22Rv1 (cell line): Measurements from ENCODE around the gene USP20.

Experiments used
- ZFX ChIP-seq: fragments of 450-650 bp; IDR thresholded peaks from 2 replicates; pipeline ENCODE4 v1.6.1; 2017; ENCODE audit warnings: antibody characterized with exemption, borderline replicate concordance
- TF ChIP-seq, protein P1 (sequence below): fragments of 450-650 bp; IDR thresholded peaks from 2 replicates; pipeline ENCODE4 v1.5.1; 2017; ENCODE audit warnings: mild to moderate bottlenecking

DNA sequence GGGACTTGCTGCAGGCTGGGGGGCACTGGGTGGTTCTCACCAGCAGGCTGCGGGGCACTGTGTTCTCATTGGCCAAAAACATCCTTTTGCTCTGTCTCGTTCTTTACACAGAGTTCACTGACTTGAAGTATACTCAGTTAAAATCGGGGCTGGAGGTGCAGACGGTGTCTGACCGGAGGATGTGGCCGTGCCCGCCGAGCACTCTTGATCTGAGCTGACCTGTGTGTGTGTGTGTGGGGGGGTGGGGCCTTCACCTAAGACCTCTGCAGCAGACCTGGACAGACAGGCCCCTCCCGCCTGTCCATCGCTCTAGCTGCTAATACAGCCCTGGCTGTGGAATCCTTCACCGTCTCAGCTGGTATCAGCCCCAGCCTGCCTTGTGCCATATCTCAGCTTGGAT is 25.1 kb upstream of the USP20 start:
- TF ChIP-seq, protein P1, sequence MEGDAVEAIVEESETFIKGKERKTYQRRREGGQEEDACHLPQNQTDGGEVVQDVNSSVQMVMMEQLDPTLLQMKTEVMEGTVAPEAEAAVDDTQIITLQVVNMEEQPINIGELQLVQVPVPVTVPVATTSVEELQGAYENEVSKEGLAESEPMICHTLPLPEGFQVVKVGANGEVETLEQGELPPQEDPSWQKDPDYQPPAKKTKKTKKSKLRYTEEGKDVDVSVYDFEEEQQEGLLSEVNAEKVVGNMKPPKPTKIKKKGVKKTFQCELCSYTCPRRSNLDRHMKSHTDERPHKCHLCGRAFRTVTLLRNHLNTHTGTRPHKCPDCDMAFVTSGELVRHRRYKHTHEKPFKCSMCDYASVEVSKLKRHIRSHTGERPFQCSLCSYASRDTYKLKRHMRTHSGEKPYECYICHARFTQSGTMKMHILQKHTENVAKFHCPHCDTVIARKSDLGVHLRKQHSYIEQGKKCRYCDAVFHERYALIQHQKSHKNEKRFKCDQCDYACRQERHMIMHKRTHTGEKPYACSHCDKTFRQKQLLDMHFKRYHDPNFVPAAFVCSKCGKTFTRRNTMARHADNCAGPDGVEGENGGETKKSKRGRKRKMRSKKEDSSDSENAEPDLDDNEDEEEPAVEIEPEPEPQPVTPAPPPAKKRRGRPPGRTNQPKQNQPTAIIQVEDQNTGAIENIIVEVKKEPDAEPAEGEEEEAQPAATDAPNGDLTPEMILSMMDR = no peak
- no peak for TF ChIP-seq ZFX
